D721Med (cell line): ENCODE data around the gene UMODL1.

ENCODE experiments used
- DNase-seq: peaks from one replicate; pipeline ENCODE4 v3.0.0; 2011; ENCODE audit warnings: low spot score; ENCODE audit not compliant: insufficient read length
- FAIRE-seq: peaks from 2 replicates; lab custom pipeline; 2011; peaks lifted over from hg19 to GRCh38; lab: Jason Lieb, UNC
- TF ChIP-seq, protein P1 (sequence below): IDR thresholded peaks from 2 replicates; pipeline ENCODE4 v1.5.1; 2012; ENCODE audit warnings: mild to moderate bottlenecking, control low read depth; ENCODE audit not compliant: insufficient read depth; ENCODE audit errors: missing control alignments

The UMODL1 gene

DNA sequence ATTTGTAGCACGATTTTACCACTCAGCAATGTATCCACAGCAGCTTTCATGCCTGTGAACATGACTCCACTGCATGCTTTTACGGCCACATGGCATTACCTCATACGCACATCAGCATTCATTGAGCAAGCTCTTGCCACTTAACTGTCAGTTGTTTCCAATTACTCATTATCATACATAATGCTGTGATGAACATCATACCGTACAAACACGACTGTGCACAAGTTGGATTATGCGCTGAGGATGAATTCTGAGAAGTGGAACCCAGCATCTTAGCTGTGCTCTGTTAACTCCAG is 9.6 kb downstream of the UMODL1 start:
- TF ChIP-seq, protein P1, sequence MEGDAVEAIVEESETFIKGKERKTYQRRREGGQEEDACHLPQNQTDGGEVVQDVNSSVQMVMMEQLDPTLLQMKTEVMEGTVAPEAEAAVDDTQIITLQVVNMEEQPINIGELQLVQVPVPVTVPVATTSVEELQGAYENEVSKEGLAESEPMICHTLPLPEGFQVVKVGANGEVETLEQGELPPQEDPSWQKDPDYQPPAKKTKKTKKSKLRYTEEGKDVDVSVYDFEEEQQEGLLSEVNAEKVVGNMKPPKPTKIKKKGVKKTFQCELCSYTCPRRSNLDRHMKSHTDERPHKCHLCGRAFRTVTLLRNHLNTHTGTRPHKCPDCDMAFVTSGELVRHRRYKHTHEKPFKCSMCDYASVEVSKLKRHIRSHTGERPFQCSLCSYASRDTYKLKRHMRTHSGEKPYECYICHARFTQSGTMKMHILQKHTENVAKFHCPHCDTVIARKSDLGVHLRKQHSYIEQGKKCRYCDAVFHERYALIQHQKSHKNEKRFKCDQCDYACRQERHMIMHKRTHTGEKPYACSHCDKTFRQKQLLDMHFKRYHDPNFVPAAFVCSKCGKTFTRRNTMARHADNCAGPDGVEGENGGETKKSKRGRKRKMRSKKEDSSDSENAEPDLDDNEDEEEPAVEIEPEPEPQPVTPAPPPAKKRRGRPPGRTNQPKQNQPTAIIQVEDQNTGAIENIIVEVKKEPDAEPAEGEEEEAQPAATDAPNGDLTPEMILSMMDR: no peak
- no peak for DNase-seq
- FAIRE-seq: no peak

DNA sequence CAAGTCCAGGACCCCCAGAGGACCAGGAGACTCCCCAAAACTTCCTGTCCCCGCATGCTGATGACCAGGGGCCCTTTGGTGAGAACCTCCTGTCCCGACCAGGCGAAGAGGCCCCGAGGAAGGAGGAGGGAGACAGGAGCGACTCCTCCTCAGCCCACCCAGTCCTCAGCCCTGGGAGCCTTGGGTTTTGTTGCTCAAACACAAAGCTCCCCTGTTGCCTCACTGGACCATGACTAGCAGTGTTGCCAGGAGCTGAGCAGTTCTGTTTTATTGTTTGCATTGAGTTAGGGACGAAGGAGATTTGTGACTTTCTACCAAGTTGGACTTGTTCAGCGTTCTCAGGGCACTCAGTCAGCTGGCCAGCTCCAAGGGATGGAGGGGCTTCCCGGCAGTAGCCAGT is 10.0 kb downstream of the UMODL1 start:
- FAIRE-seq: no peak
- no peak for DNase-seq
- TF ChIP-seq, protein P1: no peak

DNA sequence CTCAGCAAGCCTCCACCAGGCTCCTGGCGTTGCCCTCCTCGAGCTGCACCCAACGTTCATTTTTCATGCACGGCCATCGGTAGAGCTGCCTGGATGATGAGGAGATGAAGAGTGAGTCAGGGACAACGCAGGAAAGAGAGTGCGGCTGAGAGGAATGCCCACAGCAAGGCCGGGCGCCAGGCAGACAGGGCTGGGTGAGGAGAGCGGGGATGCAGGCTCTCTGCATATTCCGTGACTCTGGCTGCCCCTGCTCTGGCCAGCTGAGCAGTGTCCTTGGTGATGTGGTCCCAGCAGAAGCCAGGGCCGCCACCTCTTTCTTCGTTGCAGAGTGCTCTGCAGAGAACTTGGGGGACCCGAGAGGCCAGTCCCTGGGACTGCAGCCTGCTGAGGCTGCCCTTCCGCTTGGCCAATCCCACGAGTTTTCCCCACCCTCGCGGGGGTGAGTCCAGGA is 10.8 kb downstream of the UMODL1 start:
- no peak for FAIRE-seq
- TF ChIP-seq, protein P1: no peak
- no peak for DNase-seq

DNA sequence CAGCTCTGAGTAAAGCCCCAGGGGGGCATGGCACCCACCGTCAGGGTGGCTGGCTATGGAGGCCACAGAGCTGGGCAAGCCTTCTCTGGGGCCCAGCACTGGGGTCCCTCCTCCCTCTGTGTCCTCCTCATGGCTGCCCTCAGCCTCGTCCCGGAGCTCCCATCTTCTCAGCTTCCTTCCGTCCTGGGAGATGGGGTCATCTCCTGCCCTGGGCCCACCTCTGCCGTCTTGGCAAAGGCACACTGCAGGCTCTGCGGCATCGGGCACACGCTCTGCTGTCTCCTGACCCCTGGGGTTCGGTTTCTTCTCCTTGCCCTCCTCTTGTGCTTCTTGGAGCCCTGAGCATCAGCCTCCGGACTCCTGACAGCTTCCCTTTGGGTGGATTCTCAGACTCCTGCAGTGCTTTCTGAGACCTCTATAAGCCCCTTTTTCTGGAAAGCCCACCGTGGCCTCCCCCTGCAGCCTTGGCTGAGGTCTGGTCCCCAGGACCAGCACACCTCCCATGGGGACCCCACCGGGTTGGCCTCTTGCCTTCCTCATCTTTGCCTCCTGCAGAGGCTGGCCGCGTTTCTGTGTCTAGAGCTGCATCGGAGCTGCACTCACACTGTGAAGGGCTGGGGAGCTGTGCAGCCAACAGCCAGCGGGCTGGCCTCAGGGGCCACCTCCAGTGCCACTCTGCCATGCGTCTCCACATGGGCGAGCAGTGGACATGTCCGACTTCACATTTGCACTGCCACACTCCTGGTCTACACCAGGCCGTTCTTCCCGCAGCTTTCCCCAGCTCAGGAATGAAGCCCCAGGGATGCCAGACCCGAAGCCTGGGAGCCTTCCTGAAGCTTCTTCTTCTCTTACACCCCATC is 11.6 kb downstream of the UMODL1 start:
- FAIRE-seq (no peak), DNase-seq (no peak)
- TF ChIP-seq, protein P1: no peak

DNA sequence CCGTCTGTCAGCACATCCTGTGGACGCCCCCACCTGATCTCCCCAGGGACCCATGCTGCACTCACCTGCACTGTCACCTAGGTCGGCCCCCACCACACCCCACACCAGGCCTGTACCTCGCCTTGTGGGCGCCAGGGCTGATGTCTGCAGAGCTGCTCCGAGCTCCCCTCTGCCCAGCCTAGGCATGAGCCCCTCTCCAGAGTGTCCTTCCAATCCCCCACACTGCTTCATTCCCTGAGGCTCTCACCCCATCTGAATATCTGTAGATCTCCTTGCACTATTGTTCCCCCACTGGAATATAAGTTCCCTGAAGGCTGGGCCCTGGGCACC is 12.2 kb downstream of the UMODL1 start:
- DNase-seq (no peak), FAIRE-seq (no peak)
- TF ChIP-seq, protein P1: no peak

DNA sequence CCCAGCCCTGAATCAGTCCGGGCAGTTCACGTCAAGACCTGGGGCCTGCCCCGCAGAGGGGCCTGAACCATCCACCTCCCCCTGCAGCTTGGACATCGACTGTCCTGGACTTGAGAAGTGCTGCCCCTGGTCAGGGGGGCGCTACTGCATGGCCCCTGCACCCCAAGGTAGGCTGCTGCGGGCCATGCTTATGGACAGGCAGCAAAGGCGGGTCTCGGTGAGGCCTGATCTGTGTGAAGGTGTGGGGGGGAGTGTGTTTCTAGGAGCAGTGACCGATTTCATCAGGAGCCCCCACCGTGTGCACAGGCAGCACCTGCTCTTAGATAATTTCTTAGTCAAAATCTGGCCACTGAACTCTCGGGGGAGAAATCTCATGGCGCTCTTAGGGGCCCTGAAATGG is 13.0 kb downstream of the UMODL1 start:
- TF ChIP-seq, protein P1: no peak
- no peak for DNase-seq
- FAIRE-seq: no peak
